Epithelial cell of esophagus (primary cell): ENCODE results near the gene HSPA12A.

Experiments used
- DNase-seq: peaks from one replicate; pipeline ENCODE4 v3.0.0; 2010; ENCODE audit warnings: low read depth
- H3K4me3 ChIP-seq: 2 replicates; pipeline ENCODE4 v1.5.1; 2011; ENCODE audit warnings: mild to moderate bottlenecking, low read length, control low read depth
- TF ChIP-seq, protein P1 (sequence below): IDR thresholded peaks from 2 replicates; pipeline ENCODE4 v1.5.1; 2011; ENCODE audit warnings: low read depth, mild to moderate bottlenecking, low read length, control low read depth, inconsistent platforms; ENCODE audit not compliant: insufficient read depth; ENCODE audit errors: missing control alignments

The HSPA12A gene

DNA sequence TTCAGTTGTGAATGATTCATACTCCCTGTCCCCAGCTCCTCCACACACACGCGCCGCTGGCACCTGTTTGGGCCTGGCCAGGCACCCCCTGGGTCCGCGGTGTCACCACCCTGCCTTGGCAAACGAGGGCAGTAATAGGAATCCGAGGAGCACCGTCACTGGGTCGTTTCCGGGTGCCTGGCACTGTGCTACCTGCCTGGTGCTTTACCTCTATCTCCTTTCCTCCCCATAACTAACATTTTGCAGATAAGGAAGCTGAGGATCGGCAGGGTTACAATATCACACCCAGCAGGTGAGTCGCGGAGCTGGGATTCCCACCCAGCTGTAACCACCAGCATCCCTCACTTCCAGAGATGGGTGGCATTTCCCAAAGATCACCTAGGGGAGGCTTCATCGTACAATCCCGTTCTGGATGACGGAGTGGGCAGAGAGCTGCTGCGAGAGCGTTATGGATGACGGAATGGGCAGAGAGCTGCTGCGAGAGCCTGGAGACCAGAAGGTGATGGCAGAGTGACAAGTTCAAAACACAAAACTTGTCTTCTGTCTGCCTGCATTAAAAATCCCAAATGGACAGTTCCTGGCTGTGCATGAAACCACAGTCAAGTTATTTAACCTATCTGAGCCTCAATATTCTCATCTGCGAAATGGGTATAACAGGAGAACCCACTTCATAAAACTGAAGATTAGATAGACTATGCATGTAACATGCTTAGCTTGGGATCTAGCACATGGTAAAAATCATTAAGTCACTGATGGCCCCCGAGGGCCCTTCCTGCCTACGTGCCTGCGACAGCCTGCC is 1.1 kb upstream of the HSPA12A start:
- TF ChIP-seq, protein P1, sequence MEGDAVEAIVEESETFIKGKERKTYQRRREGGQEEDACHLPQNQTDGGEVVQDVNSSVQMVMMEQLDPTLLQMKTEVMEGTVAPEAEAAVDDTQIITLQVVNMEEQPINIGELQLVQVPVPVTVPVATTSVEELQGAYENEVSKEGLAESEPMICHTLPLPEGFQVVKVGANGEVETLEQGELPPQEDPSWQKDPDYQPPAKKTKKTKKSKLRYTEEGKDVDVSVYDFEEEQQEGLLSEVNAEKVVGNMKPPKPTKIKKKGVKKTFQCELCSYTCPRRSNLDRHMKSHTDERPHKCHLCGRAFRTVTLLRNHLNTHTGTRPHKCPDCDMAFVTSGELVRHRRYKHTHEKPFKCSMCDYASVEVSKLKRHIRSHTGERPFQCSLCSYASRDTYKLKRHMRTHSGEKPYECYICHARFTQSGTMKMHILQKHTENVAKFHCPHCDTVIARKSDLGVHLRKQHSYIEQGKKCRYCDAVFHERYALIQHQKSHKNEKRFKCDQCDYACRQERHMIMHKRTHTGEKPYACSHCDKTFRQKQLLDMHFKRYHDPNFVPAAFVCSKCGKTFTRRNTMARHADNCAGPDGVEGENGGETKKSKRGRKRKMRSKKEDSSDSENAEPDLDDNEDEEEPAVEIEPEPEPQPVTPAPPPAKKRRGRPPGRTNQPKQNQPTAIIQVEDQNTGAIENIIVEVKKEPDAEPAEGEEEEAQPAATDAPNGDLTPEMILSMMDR: no peak
- H3K4me3 ChIP-seq: peak overlapping the region; percentile 46
- no peak for DNase-seq

DNA sequence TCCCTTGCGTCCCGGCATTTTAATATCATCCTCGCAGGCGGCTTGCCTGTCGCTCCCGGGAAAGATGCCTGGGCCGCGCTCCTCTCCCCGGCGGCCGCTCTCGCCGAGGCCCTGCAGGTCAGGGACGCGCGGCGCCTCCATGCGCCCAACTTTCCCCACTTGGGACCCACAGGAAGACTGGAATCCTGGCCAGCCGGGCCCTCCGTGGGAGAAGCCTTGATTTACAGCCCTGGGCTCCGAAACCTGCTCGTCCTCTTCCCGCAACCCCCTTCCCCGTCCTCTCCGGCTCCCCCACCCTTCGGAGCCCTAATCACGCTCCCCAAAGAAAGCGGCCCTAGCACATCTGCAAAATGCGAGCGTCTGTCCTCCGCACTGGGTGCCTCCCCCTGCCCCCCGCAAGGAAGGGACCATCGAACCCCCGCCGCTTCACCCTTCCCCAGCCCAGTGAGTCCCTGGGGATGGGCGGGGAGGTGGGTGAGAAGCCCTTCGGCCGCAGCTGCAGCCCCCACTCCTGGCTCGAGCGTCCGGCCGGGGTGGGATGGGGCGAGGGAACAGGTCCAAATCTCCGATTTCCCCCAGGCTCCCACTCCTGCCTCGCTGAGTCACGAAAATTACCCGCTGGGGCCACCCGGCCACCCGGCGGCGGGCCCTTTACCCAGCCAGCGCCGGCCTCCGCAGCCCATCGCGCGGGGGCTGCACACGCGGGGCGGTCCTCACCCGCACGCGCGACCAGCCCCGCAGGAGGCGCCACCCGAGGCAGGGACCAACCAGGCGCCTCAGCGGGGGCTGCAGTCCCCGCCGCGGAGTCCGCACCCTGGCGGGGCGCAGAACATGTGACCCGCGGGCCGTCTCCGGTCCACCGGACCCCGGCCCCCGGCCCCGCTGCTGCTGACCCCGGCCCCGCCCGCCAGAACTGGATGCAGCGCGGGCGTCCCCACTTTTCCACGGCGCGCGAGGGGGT is 695 bp downstream of the HSPA12A start:
- no peak for DNase-seq
- H3K4me3 ChIP-seq: peak overlapping the region; percentile 31
- TF ChIP-seq, protein P1: no peak

DNA sequence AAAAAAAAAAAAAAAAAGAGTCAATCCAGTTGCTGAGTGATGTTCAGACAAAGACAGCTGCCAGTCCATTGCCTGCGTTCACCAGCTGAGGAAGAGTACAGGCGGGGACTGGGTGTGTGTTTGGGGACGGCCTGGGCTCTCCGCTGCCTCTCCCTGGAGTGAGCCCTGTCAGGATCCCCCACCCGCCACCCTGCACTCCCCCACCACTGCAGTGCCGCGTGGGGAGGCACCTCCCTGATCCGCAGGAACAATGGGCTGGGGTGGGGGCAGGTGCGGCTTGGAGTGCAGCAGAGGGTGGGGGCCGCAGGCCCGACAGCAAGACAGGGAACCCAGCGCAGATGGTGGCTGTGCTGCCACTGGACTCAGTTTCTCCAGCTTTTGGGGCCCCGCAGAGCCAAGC is 1.4 kb downstream of the HSPA12A start:
- DNase-seq: no peak
- TF ChIP-seq, protein P1: no peak
- H3K4me3 ChIP-seq: no peak overlapping the region

DNA sequence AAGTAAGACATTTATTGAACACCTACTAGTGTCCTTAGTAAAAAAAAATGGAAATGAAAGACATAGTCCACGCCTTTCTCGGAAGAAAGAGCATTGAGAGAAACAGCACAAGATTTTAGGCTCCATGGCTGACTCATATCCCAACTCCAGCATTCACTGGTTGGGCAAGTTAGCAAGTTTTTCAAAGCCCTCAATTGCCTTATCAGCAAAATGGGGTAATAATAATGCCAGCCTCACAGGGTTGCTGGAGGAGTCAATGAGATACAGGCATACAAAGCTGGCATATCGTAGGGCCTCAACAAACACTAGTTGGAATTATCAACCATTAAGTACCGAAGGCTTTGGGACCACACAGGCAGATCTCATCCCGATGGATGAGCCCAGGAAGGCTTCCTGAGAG is 4.0 kb downstream of the HSPA12A start:
- TF ChIP-seq, protein P1: no peak
- DNase-seq: no peak
- H3K4me3 ChIP-seq: no peak overlapping the region

DNA sequence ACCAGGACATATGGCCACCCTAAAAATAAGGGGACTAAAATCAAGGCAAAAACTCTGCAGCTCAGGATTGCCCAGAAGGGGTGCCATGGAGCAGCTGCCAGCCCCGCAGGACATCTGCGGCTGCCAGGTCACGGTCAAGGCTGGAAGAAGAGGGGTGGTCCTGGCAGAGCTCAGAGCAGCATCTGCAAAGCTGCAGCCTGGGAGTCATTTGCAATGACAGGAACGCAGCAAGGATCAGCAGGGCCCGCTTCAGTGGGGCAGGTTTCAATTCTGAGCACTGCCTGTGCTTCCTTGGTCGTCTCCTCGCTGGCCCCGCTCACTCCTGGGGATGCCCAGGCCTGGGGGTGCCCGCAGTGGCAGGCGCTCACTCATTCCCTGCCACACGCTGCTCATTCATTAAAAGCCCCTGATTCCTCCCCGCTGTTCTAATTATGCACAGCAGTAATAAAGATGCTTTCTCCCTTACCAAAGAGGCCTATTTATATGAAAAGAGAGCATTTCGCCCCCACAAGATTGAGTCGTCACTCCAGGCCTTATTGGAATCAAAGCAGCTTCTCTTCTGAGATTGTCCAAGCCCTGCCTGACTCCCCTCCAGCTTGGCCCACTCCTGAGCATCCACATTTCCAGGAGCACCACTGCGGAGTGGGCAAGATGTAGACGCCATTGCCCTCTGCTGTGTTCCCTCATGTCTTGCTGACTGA is 4.6 kb downstream of the HSPA12A start:
- TF ChIP-seq, protein P1: peak; percentile 17
- no peak overlapping the region for H3K4me3 ChIP-seq
- DNase-seq: no peak

DNA sequence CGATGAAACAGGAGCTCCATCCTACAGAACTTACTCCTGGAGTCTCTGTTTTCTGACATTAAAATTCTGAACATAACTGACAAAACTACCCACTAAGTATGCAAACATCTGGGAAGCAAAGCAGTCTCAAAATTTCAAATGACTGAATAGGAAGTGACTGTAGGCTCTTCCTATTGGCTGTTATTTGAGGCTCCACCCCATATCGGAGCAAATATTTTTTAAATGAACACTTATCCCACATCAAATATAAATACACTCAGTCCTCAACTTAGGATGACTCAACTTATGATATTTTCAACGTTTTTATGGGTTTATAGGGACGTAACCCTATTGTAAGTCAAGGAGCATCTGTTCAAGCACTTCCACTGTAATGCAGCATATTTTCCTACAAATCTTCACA is 8.8 kb downstream of the HSPA12A start:
- no peak for DNase-seq
- no peak overlapping the region for H3K4me3 ChIP-seq
- TF ChIP-seq, protein P1: no peak
